Erythroblast (primary cell): Measurements from ENCODE around the gene APBB1IP.
"Not testable (repeated sequence)": the region's sequence is repeated elsewhere in the genome, so short reads cannot be mapped to it uniquely, and the experiment has no call there.

Experiments used
- DNase-seq, 2 experiments: peaks; one replicate each; lab custom pipeline; 2025; lab: John Stamatoyannopoulos, UW
- GATA1 ChIP-seq: IDR thresholded peaks from 2 replicates; pipeline ENCODE4 v1.6.1; 2011; ENCODE audit warnings: low read depth, mild to moderate bottlenecking, control low read depth, low read length, moderate library complexity
- POLR2A ChIP-seq: IDR thresholded peaks from 2 replicates; pipeline ENCODE4 v1.6.1; 2011; ENCODE audit warnings: mild to moderate bottlenecking, low read length

The APBB1IP gene, protein sequence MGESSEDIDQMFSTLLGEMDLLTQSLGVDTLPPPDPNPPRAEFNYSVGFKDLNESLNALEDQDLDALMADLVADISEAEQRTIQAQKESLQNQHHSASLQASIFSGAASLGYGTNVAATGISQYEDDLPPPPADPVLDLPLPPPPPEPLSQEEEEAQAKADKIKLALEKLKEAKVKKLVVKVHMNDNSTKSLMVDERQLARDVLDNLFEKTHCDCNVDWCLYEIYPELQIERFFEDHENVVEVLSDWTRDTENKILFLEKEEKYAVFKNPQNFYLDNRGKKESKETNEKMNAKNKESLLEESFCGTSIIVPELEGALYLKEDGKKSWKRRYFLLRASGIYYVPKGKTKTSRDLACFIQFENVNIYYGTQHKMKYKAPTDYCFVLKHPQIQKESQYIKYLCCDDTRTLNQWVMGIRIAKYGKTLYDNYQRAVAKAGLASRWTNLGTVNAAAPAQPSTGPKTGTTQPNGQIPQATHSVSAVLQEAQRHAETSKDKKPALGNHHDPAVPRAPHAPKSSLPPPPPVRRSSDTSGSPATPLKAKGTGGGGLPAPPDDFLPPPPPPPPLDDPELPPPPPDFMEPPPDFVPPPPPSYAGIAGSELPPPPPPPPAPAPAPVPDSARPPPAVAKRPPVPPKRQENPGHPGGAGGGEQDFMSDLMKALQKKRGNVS

DNA sequence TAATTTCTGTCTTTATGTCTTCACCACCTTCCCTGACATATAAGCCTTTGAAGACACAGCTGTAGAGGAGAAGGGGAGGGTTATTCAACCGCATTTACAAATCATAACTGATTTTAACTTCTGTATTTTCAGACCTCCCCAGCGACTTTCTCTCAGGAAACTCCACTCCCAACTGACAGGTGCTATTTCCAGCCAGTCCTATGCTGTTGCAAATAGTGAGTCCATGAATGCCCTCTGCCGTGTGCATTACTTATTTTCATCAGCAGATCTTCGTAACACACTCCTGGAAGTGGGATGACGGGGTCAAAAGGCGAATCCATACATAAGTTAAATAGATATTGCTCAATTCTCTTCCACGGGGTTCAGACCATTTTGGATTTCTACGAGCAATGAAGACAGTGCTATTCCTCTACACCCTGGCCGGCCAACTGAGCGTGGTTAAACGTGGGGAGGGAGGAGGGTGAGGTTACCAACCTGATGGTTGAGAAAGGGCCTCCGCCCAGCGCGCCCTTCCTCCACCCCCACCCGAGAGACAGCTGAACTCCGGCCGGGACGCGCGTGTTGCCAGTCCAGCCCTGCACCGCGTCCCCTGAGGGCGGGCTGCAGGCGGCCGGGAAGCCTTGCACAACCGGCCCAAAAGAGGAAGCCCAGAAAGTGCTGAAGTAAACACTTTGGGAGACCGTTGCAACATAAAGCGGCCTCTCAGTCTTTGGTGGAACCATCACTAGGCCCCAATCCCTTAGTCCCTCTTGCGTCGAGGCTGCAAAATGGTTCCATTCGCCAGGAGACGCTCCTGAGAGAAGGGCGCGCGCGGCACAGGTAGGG lies at the start of gene APBB1IP:
TSS of gene APBB1IP (plus strand) at position 705 of the 825 bp plus-strand sequence. CDS start 53,986 bp downstream, outside the sequence.
- peak; percentile 26 to 38 for DNase-seq

DNA sequence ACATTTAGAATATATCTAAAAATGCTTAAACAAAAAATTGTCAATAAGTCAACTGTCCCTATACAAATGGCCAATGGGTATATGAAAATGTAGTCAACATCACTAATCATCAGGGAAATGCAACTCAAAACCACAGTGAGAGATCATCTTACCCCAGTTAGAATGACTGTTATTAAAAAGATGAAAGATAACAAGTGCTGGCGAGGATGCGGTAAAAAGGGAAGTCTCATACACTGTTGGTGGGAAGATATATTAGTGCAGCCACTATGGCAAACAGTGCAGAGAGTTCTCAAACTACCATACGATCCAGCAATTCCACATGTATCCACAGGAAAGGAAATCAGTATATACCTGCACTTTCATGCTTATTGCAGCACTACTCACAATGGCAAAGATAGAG lies 48.6 kb upstream of the APBB1IP start:
- no peak for DNase-seq
- TF ChIP-seq POLR2A (no peak), GATA1 (no peak)

More for the DNA sequence above, at the start of gene APBB1IP:
- TF ChIP-seq GATA1 (no peak), POLR2A (peak; percentile 33)

DNA sequence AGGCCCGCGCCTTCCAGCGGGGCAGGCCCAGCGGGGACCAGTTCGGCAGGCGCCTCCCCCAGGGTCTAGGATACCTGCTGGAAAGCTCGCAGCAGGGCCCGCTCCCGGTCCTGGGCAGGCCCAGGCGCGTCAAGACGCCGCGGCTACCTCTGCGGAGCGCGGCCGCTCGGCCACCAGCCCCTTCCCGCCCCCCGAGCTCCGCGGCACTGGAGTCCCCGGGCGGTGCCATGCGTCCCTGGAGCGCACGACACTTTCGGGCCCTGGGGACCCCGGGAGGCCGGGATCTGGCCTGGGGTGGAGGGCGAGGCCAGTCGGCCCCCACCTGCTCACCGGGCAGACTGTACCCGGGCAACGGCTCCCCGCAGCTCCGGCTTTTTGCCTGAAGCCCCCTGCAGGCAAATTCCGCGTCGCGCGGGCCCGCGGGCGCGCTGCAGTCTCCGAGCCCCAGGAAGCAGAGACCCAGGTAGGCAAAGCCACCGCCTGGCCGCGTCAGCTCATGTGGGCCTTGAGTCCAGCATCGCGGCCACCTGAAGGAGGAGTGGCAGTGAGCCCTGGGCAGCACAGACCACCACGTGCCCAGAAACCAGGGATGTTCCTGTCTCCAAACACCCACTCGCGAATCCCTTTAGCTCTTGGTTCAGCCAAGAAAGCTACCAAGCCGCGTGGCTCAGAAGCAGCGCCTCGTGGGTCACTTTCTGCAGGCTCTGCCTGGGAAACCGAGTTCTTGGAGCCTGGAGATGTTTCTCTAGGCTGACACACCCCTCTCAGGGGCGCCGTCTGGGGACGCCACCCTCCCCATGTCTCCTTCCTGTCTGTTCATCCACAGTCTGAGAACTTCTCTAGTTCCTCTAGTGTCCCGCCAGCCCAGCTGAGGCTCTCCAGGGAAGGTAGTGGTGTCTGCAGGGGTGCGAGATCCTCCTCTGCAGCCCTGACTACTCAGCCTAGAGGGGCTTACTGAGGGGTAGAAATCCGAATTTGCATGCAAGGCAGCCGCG lies 46.1 kb upstream of the APBB1IP start:
- no peak for DNase-seq
- TF ChIP-seq GATA1 (no peak), POLR2A (no peak)

DNA sequence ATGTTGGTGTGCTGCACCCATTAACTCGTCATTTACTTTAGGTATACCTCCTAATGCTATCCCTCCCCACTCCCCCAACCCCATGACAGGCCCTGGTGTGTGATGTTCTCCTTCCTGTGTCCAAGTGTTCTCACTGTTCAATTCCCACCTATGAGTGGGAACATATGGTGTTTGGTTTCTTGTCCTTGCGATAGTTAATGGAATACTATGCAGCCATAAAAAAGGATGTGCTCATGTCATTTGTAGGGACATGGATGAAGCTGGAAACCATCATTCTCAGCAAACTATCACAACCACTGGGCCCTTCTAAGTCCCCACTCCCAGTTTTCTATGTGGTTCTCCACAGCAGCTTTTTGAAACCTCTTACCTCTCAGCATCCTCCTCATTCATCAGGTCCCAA lies 39.8 kb upstream of the APBB1IP start:
- DNase-seq: not testable (repeated sequence)

DNA sequence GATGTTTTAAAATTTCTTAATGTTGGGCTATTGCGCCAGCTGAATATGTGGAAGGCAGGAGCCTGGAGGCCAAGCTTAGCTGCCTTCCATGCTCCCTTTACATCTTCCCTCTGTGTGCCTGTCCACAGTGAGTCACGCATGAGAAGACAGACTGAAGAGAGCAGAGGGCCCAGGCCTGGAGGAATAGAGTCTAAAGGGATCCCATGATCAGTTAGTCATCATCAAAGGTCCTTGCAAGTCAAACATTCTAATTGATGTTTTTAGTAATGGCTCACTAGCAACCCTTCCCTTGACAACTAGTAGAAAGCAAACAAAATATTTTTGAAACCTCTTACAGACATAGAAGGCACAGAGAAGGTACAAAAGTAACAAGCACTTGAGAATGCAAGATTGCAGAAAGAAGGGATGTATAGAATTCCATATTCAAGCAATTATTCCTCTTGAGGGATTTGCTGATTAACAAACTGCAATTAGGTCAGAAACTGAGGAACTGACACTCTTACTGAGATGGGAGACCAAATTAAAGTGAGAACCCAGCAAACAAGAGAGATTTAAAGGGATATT lies 30.7 kb upstream of the APBB1IP start:
- DNase-seq: no peak
- TF ChIP-seq POLR2A: no peak
- TF ChIP-seq GATA1: no peak

DNA sequence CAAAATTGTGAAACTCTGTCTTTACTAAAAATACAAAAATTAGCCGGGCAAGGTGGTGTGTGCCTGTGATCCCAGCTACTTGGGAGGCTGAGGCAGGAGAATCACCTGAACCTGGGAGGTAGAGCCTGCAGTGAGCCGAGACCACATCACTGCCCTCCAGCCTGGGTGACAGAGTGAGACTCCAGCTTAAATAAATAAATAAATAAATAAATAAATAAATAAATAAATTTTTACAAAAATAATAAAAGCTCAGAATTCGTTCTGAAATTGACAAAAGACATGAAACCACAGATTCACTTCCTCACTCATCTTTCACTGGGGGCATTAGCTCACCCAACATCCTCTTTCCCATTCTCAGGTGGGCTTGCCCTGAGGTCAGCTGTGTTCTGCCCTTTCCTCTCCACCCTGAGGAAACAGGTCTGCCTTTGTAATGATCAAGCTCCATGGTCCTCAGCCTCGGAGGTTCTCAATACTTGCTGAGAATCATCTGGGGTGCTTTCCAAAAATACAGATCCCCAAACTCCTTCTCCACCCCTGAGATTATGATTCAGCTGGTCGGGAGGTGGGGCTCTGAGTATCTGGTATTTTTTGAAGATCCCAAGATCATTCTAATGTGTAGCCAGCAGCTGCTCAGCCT lies 29.2 kb upstream of the APBB1IP start:
- no peak for DNase-seq
- no peak for TF ChIP-seq GATA1
- TF ChIP-seq POLR2A: no peak

DNA sequence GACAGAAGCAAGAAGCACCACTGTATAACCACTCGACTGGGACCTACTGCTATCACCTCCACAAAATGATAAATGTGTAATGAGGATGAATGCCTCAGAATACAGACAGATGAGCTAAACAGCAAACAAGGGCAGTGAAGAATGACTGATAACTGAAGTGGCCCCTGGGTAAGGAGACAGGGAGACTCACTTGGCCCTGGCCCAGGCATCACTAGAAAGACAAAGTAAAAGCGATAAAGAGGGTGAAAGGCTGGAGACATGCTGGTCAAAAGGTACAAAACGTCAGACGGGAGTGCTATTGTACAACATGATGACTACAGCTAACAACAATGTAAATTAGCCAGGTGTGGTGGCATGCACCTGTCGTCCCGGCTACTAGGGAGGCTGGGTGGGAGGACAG lies 27.8 kb upstream of the APBB1IP start:
- no peak for DNase-seq
- TF ChIP-seq GATA1 (no peak), POLR2A (no peak)

DNA sequence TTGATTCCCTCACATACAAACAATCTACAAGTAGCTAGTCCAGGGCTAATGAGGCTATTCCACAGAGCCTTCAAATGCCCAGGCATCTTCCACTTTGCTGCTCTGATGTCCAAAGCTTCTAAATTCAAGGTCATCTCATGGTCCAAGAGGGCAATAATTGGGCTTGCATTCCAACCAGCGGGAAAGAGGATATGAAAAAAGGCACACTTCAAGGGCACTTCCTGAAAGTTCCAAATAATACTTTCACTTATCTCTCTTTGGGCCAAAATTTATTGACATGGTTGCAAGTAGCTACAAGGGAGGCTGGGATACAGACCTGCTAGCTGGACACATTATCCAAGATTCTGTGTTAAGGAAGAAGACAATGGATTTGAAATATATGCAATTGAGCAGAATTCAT lies 25.2 kb upstream of the APBB1IP start:
- no peak for DNase-seq
- TF ChIP-seq GATA1 (no peak), POLR2A (no peak)

DNA sequence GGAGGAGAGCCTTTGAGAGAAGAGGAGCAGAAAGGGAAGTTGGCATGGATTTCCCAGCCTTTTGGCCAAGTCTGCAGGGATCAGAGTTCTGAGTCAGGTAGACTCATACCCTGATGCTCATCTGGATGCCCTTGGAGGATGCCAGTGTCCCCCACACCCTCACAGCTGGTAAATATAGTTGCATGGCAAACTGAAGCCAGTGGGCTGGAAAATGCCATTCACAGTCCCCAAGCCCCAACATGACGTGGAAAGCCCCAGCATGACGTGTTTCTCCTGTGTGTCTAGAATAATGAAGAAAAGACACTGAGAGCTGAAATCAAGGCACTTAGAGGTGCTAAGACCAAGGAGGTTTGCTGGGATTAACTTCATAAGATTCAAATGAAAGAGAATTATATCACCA lies 24.8 kb upstream of the APBB1IP start:
- TF ChIP-seq POLR2A: no peak
- TF ChIP-seq GATA1: no peak
- no peak for DNase-seq

DNA sequence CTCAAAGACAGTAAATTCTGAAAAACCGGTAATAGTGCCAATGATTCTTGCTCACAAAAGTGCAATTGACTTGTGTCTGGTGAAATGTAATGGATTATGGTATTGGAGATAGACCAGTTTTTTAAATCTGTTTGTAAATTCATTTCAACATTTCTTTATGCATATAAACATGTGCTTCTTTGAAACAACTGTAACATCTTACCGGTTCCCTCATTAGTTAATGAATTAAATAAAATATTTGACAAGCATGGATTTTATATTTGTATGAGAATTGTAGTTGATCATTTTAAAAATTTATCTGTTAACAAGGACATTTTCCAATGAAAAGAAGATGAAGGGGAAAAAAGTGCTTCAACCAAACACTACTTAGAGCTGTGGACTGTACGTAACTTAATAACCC lies 21.0 kb upstream of the APBB1IP start:
- TF ChIP-seq POLR2A (no peak), GATA1 (no peak)
- DNase-seq: no peak

DNA sequence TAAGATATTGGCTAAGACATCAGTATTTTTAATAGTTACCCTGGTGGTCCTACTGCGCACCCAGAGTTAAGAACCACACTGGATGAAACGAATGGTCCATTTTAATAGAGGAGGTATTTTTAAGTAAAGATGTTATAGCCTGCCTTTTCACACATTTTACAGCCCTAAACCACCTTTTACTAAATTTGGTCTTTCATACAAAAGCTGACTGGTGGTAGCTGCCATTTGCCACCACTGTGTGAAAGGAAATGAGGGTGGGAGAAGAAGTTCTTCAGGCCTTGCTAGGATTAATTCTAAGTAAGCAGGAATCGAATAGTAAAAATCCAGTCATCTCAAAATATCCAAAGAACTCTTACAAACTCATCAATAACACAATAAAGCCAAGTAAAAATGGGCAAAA lies 15.2 kb upstream of the APBB1IP start:
- TF ChIP-seq GATA1 (no peak), POLR2A (no peak)
- DNase-seq: no peak

DNA sequence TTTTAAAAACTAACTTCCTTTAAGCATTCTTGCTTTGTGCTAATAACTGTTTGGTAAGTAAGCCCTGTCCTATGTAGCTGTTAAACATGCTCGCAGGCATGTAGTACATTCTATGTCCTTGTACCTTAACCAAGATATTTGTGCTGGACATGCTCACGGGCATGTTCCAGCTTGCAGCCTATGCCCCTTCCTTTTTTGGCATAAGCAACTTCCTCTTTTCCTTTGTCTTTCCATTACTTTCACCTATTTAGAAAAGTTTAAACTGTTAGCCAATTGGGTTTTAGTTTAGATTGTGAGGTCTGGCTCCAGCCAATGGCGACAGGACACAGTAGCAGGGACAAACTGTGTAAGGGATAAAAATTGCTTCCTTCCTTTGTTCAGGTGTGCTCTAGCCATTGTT lies 14.4 kb upstream of the APBB1IP start:
- DNase-seq: no peak
- no peak for TF ChIP-seq POLR2A
- no peak for TF ChIP-seq GATA1
